Gastroesophageal sphincter (tissue), 4 donors: ENCODE measurements around the gene UBE2I. TPM values are rescaled to one million over a fixed set of nuclear protein-coding genes. Genes with fewer than 3 reads are reported as not detected.

Experiments
- ATAC-seq: fragments of 150-250 bp; one replicate; pipeline ENCODE4 v1.9.1; 2016; ENCODE audit warnings: mild to moderate bottlenecking, moderate library complexity
- H3K27ac ChIP-seq, 4 donors: fragments of 200-600 bp; sonication (generic) in 3 of 4; 1 replicate in 3 of 4; 2 replicates in 1 of 4; pipeline ENCODE4 v1.5.1; 2016 to 2019
- H3K27me3 ChIP-seq: fragments of 200-600 bp; sonication (generic); one replicate; pipeline ENCODE4 v1.5.1; 2019
- H3K36me3 ChIP-seq, 2 donors: fragments of 200-600 bp; sonication (generic); one replicate each; pipeline ENCODE4 v1.5.1; 2019; ENCODE audit warnings: control low read depth in 1 of 2
- H3K4me1 ChIP-seq, 3 donors: fragments of 200-600 bp; sonication (generic); 1 replicate in 2 of 3; 2 replicates in 1 of 3; pipeline ENCODE4 v1.5.1; 2016 to 2019; ENCODE audit warnings: control low read depth in 2 of 3
- H3K4me3 ChIP-seq, 2 donors: fragments of 200-600 bp; sonication (generic); one replicate each; pipeline ENCODE4 v1.5.1; 2019; ENCODE audit warnings: mild to moderate bottlenecking in 1 of 2, moderate library complexity in 1 of 2
- H3K9me3 ChIP-seq, 3 donors: fragments of 200-600 bp; sonication (generic); one replicate each; pipeline ENCODE4 v1.5.1; 2017 to 2019; ENCODE audit warnings: control low read depth in 2 of 3
- CTCF ChIP-seq, 4 experiments: fragments of 200-600 bp in 2 of 4; fragments of 450-650 bp in 2 of 4; sonication (generic) in 1 of 4; IDR thresholded peaks; one replicate each; pipeline ENCODE4 v1.5.1; 2017 to 2019; ENCODE audit warnings: antibody characterized with exemption in 4 of 4, mild to moderate bottlenecking in 2 of 4, moderate library complexity in 2 of 4
- EP300 ChIP-seq: sonication (generic); formaldehyde crosslinking; IDR thresholded peaks from one replicate; pipeline ENCODE4 v1.6.1; 2017; ENCODE audit warnings: antibody characterized with exemption, mild to moderate bottlenecking
- POLR2A ChIP-seq, 2 donors: fragments of 450-650 bp; IDR thresholded peaks; one replicate each; pipeline ENCODE4 v1.6.1; 2017; ENCODE audit warnings: antibody characterized with exemption in 2 of 2, mild to moderate bottlenecking in 2 of 2, moderate library complexity in 1 of 2
- POLR2AphosphoS5 ChIP-seq: sonication (generic); formaldehyde crosslinking; IDR thresholded peaks from one replicate; pipeline ENCODE4 v1.6.1; 2017; ENCODE audit warnings: antibody characterized with exemption
- WGBS, 2 donors: methylation state at CpG; one replicate each; pipeline ENCODE4 v1.1.5; 2018; ENCODE audit warnings: low coverage in 1 of 2; 5-methylcytosine and 5-hydroxymethylcytosine counted together
- total RNA-seq, 4 donors: library from RNA; depleted of rRNA; stranded (reverse); fragments of >200 nt; gene quantifications; one replicate each; pipeline ENCODE4 v1.1.0, GENCODE V29; 2016

Gene UBE2I
- total RNA-seq, 4 donors from 2014 or later: 53.3 to 95.9 (median 76.9) TPM

GRCh38 chr16:1330931-1331711 lies 21.7 kb downstream of the UBE2I start:
- H3K27ac ChIP-seq: peak overlapping the region in 1 of 4 donors; percentile 31

GRCh38 chr16:1331712-1332617 lies 22.5 kb downstream of the UBE2I start:
- WGBS, 2 donors: 0 to 5% methylated on average over 4 to 6 of the region's 34 CpGs
- H3K4me1 ChIP-seq: peaks cover 0 to 37% (median 26%) of the 10 kb centered on the region in 3 donors
- no peak for TF ChIP-seq EP300
- no peak for TF ChIP-seq CTCF (IDR thresholded peaks at IDR 0.05)
- TF ChIP-seq POLR2AphosphoS5: no peak
- TF ChIP-seq POLR2A (IDR thresholded peaks at IDR 0.05): no peak
- H3K9me3 ChIP-seq: peaks cover 0 to 10% (median 0%) of the 10 kb centered on the region in 3 donors
- peak overlapping the region in 1 of 4 donors; percentile 45 for H3K27ac ChIP-seq
- H3K4me3 ChIP-seq: peak overlapping the region in 1 of 2 donors; percentile 49
- peaks cover 67% of the 10 kb centered on the region for H3K27me3 ChIP-seq
- peaks cover 0 to 12% of the 10 kb centered on the region in 2 donors for H3K36me3 ChIP-seq
- ATAC-seq: peak; percentile 34

More at GRCh38 chr16:1330931-1331711, 21.7 kb downstream of the UBE2I start:
- Histone ChIP-seq H3K36me3 (peaks cover 0 to 17% of the 10 kb centered on the region in 2 donors), H3K27me3 (peaks cover 59% of the 10 kb centered on the region), H3K9me3 (peaks cover 0 to 10% (median 0%) of the 10 kb centered on the region in 3 donors), H3K4me3 (peak overlapping the region in 1 of 2 donors; percentile 49), H3K4me1 (peaks cover 0 to 37% (median 26%) of the 10 kb centered on the region in 3 donors)
- no peak for TF ChIP-seq POLR2A (IDR thresholded peaks at IDR 0.05)
- no peak for TF ChIP-seq CTCF (IDR thresholded peaks at IDR 0.05)
- TF ChIP-seq EP300: no peak
- TF ChIP-seq POLR2AphosphoS5: no peak
- no CpG with 5 or more reads among the region's 22 CpGs for WGBS, 2 donors
- ATAC-seq: no peak

GRCh38 chr16:1332618-1333148 lies 23.2 kb downstream of the UBE2I start:
- Histone ChIP-seq H3K27ac (peak overlapping the region in 1 of 4 donors; percentile 45), H3K4me3 (peak overlapping the region in 1 of 2 donors; percentile 49), H3K36me3 (peaks cover 0 to 6% of the 10 kb centered on the region in 2 donors), H3K9me3 (peaks cover 0 to 10% (median 0%) of the 10 kb centered on the region in 3 donors), H3K27me3 (peaks cover 74% of the 10 kb centered on the region), H3K4me1 (peaks cover 0 to 37% (median 26%) of the 10 kb centered on the region in 3 donors)
- ATAC-seq: no peak
- TF ChIP-seq POLR2AphosphoS5: no peak
- TF ChIP-seq CTCF (IDR thresholded peaks at IDR 0.05): no peak
- no peak for TF ChIP-seq EP300
- TF ChIP-seq POLR2A (IDR thresholded peaks at IDR 0.05): no peak
- WGBS, 2 donors: 6 to 8% methylated on average over 8 to 9 of the region's 26 CpGs

GRCh38 chr16:1333149-1333812 lies 23.8 kb downstream of the UBE2I start, which contains the start of gene BAIAP3:
Gene BAIAP3, plus strand, starts transcription at chr16:1333645. Its CDS starts 4,905 bp downstream, at chr16:1338550.
- Histone ChIP-seq H3K27ac (peak within 1 kb of the TSS in 1 of 4 donors; percentile 45), H3K9me3 (peaks cover 0 to 10% (median 0%) of the 10 kb centered on the region in 3 donors), H3K27me3 (peaks cover 80% of the 10 kb centered on the region), H3K4me1 (peaks cover 0 to 37% (median 26%) of the 10 kb centered on the region in 3 donors), H3K36me3 (peaks cover 0 to under 1% of the 10 kb centered on the region in 2 donors), H3K4me3 (peak within 1 kb of the TSS in 1 of 2 donors; percentile 49)
- TF ChIP-seq CTCF (IDR thresholded peaks at IDR 0.05): no peak
- TF ChIP-seq POLR2AphosphoS5: no peak
- no peak for TF ChIP-seq EP300
- no peak for TF ChIP-seq POLR2A (IDR thresholded peaks at IDR 0.05)
- WGBS, 2 donors: no CpG with 5 or more reads among the region's 83 CpGs
- ATAC-seq: peak; percentile 43
